HG03442 (cell line): ENCODE data around the gene SPRR4.

ENCODE experiments used
- ATAC-seq: cut with Tn5 transposase; IDR thresholded peaks from one replicate; pipeline ENCODE4 v1.9.1; 2021; ENCODE audit warnings: mild to moderate bottlenecking, moderate library complexity; ENCODE audit not compliant: unreplicated experiment

Gene SPRR4, protein sequence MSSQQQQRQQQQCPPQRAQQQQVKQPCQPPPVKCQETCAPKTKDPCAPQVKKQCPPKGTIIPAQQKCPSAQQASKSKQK

GRCh38 chr1:152970495-152970894 is at the start of gene SPRR4:
Gene SPRR4, plus strand, starts transcription at chr1:152970648. Its CDS starts 1,243 bp downstream, at chr1:152971891.
- no peak for ATAC-seq

DNA sequence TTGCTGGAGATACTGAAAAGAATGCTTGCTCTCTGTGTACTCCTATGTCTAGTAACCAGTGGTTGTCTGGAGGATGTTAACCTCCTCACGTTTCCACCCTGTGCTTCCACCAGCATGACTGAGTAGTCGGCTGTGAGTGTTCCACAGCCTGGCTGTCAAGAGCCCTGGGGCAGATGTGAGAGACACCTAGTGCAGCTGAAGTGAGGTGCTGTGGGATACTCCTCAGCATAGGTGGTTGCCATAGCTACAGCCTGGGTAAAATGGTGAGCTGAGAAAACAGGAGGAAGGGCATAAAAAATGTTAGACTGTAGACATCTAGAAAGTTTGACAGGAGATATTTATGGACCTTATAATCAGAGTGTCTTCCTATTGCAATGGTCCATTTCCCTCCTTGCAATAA is 46.3 kb upstream of the SPRR4 start:
- ATAC-seq, result no peak

- ATAC-seq, result no peak
Measured at GRCh38 chr1:152926091-152926490, 44.4 kb upstream of the SPRR4 start.

- ATAC-seq, result no peak
Measured at GRCh38 chr1:152928671-152929070, 41.8 kb upstream of the SPRR4 start.

DNA sequence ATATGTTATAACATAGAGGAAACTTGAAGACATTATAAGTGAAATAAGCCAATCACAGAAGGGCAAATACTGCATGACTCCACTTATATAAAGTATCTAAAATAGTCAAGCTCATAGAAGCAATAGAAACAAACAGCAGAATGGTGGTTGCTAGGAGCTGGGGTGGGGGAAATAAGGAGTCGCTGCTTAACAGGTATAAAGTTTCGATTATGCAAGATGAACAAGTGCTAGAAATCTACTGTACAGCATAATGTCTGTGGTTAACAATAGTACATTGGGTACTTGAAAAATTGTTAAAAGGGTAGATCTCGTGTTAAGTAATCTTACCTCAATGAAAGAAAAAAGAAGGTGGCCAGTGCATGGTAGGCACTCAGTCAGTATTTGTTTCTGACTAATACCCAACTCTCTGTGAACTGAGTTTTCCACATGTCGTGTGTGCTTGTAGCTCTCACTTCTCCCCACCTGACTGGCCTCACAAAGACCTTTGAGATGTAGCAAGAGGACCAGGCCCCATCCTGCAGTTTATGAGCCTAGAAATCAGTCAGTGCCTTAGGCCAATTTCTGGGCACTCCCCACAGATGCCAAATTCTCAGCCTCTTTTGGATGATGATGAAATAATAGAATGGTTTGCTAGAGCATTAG is 38.2 kb upstream of the SPRR4 start:
- ATAC-seq, result no peak

GRCh38 chr1:152933196-152933595 is 37.3 kb upstream of the SPRR4 start:
- no peak for ATAC-seq

- ATAC-seq, result no peak
Measured at GRCh38 chr1:152940614-152941013, 29.8 kb upstream of the SPRR4 start.

- ATAC-seq, result no peak
Measured at GRCh38 chr1:152941037-152941711, 29.3 kb upstream of the SPRR4 start.

DNA sequence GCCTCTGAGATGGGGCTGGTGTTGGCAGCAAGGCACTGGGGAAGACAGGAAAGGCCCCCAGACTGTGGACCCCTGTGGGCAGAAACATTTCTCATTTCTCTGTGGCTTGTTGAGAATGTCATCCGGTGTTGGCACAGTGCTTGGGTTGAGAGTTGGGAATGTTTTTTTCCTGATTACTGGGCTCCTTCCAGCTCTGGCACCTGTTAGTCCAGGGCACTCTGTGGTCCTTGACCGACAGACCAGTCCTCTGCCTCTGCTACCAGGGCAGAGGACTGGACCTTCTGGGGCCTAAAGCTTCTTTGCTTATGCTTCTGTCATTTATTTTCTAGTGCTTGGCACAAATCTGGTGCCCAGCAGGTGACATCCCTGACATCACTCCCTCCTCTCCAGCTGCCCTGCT is 28.3 kb upstream of the SPRR4 start:
- no peak for ATAC-seq

DNA sequence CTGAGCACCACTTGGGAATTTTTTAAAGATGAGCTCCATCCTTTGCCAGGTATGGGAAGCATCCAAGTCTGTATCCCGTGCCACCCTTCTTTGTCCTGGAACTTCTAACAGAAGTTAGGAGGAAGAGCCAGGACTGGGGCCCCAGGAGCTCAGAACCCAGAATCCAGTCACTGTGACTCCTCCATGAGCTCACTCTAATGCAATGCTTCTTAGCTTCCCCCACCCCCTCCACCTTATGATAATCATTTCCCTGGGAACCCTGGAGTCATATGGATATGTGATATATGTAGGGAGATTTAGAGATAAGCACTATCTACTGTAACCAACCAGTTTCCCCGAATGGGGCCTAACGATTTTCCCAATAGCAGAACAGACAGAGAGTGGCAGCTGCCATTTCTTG is 24.2 kb upstream of the SPRR4 start:
- no peak for ATAC-seq

GRCh38 chr1:152946651-152947256 is 23.7 kb upstream of the SPRR4 start, which contains the start of gene SPRR5:
Gene SPRR5, plus strand, starts transcription at chr1:152947206. Its CDS starts 1,349 bp downstream, at chr1:152948555.
- no peak for ATAC-seq

- no peak for ATAC-seq
Measured at GRCh38 chr1:152951711-152952110, 18.7 kb upstream of the SPRR4 start.

GRCh38 chr1:152953761-152954160 is 16.7 kb upstream of the SPRR4 start:
- ATAC-seq, result no peak

DNA sequence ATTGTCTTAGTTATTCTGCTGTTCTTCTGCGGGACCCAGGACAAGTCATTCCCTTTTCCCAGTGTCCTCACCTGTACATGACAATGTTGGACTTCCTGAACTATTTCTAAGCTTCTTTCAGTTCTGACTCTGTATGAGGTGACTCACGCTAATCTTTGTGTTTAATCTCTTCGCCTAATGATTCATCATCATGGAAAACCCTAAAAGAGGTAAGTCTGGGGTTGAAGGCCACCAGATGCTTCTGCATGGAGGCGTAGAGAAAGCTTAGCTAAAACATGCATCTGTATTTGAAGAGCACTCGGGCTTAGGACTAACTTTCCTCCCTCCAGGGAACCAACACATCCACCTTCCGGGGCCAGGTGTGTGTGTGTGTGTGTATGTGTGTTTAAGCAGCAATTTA is 16.0 kb upstream of the SPRR4 start:
- ATAC-seq, result no peak

GRCh38 chr1:152957561-152957960 is 12.9 kb upstream of the SPRR4 start:
- ATAC-seq, result no peak

- no peak for ATAC-seq
Measured at GRCh38 chr1:152959273-152959672, 11.2 kb upstream of the SPRR4 start.

- no peak for ATAC-seq
Measured at GRCh38 chr1:152959801-152960451, 10.5 kb upstream of the SPRR4 start.

- no peak for ATAC-seq
Measured at GRCh38 chr1:152960452-152961044, 9.9 kb upstream of the SPRR4 start.

- ATAC-seq, result no peak
Measured at GRCh38 chr1:152961226-152961891, 9.1 kb upstream of the SPRR4 start.

DNA sequence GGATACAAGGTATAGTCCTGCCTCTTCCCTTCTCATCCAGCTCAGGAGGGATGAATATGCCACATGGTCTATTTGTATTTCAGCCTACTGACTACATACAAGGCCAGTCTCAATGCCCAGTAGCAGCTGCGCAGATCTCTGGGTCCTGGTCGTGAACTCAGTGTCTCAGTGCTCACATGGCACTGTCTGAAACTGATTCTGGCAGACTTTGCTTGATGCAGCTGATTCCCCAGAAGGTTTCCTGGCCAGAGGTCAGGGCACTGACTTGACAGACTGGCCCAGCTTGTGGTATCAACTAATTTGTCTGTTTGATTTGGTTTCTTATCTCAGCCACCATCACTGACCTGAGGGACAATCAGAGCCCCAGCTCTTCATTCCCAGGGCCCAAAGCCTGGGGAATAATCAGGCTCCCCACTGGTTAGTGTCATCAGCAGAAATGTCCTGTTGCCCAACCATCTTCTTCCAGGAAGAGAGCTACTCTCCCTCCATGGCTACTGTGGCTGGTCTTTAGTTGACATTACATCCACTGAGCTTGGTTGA is 7.5 kb upstream of the SPRR4 start:
- ATAC-seq, result no peak
